GM23338 (cell line): Measurements from ENCODE around the gene HIVEP3.

Source experiments
- CREB1 ChIP-seq: fragments of 250-450 bp; sonication (Bioruptor Pico); IDR thresholded peaks from 2 replicates; pipeline ENCODE4 v1.5.0; 2020; ENCODE audit warnings: low read depth, mild to moderate bottlenecking, moderate library complexity
- CTCF ChIP-seq, 2 experiments: fragments of 200-600 bp in 1 of 2; sonication (generic) in 1 of 2; conservative IDR thresholded peaks; 2 replicates each; pipeline versions ENCODE4 v1.5.1 to v1.6.1; 2016 to 2017; ENCODE audit warnings: antibody characterized with exemption in 2 of 2, low read depth in 2 of 2, mild to moderate bottlenecking in 2 of 2, moderate library complexity in 1 of 2
- ETS1 ChIP-seq: IDR thresholded peaks from 2 replicates; pipeline ENCODE4 v1.6.1; 2016; ENCODE audit warnings: antibody characterized with exemption
- EZH2 ChIP-seq: fragments of 200-600 bp; sonication (generic); IDR thresholded peaks from one replicate; pipeline ENCODE4 v1.8.0; 2017; ENCODE audit warnings: antibody characterized with exemption, mild to moderate bottlenecking, low read depth; ENCODE audit not compliant: unreplicated experiment
- EZH2phosphoT487 ChIP-seq: fragments of 200-600 bp; sonication (generic); IDR thresholded peaks from one replicate; pipeline ENCODE4 v1.8.1; 2018; ENCODE audit warnings: antibody characterized with exemption; ENCODE audit not compliant: unreplicated experiment
- JUNB ChIP-seq: IDR thresholded peaks from one replicate; pipeline ENCODE4 v1.6.1; 2016; ENCODE audit warnings: antibody characterized with exemption; ENCODE audit not compliant: unreplicated experiment
- NANOG ChIP-seq: IDR thresholded peaks from 2 replicates; pipeline ENCODE4 v1.6.1; 2016; ENCODE audit warnings: antibody characterized with exemption, borderline replicate concordance
- POLR2AphosphoS5 ChIP-seq: IDR thresholded peaks from 2 replicates; pipeline ENCODE4 v1.6.1; 2016; ENCODE audit warnings: antibody characterized with exemption, low read depth
- REST ChIP-seq: IDR thresholded peaks from one replicate; pipeline ENCODE4 v1.6.1; 2018; ENCODE audit warnings: antibody characterized with exemption; ENCODE audit not compliant: unreplicated experiment
- STAT1 ChIP-seq: IDR thresholded peaks from one replicate; pipeline ENCODE4 v1.6.1; 2016; ENCODE audit warnings: antibody characterized with exemption; ENCODE audit not compliant: unreplicated experiment
- ZNF114 ChIP-seq: fragments of 250-450 bp; sonication (Bioruptor Pico); IDR thresholded peaks from 2 replicates; pipeline ENCODE4 v1.5.0; 2020; ENCODE audit warnings: mild to moderate bottlenecking, moderate library complexity
- ZNF331 ChIP-seq: fragments of 250-450 bp; sonication (Bioruptor Pico); IDR thresholded peaks from 2 replicates; pipeline ENCODE4 v1.5.0; 2020; ENCODE audit warnings: low read depth, mild to moderate bottlenecking, moderate library complexity
- ZNF462 ChIP-seq: fragments of 250-450 bp; sonication (Bioruptor Pico); IDR thresholded peaks from 2 replicates; pipeline ENCODE4 v1.5.0; 2020; ENCODE audit warnings: mild to moderate bottlenecking, moderate library complexity

- TF ChIP-seq CTCF (conservative IDR thresholded peaks at IDR 0.05; ENCODE audit: low read depth in 2 of 2) (no peak), POLR2AphosphoS5 (no peak), JUNB (no peak), NANOG (no peak), ZNF114 (CRISPR knock-in tag) (no peak), ZNF331 (CRISPR knock-in tag) (no peak), EZH2 (no peak), REST (no peak), ETS1 (no peak), EZH2phosphoT487 (no peak), CREB1 (CRISPR knock-in tag) (no peak), STAT1 (no peak), ZNF462 (no peak)
Measured at GRCh38 chr1:41653574-41653973, 265.1 kb downstream of the HIVEP3 start.
